NK-92 (cell line): ENCODE results near the gene SELENOF.

Experiments
- DNase-seq: peaks from one replicate; lab custom pipeline; 2025; ENCODE audit not compliant: unreplicated experiment; lab: John Stamatoyannopoulos, UW

SELENOF gene

DNA sequence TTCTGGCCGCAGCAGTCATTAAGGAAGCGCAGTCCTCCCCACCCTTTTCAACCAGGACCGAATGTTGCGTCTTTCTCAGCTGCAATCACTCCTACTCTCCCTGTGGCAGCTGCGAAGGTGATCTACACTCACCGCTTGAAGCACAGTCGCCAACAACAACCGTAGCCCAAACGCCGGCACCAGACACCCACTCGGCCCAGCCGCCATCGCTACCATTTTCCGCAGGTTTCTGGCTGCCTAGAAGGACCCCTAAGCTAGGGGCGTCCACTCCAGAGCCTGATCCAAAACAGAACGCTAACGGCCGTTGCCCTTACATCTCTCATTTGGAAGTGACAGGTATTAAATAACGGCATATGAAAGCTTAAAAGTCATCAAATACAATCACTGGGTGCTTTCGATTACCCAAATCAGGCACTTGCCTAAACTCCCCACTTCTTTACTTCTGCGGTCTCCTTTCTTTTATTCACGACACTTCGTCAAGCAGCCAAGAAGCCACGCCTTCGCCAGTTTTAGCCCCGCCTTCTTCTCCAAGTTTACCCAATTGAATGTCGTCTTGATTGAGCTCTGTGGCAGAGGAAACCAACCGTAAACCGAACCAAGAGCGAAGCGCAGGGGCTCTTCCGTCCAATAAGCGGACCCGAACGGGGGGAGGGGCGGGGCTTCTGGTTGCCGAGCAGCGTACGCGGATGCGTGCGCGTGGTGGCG is at the start of gene SELENOF:
Gene SELENOF, minus strand, starts transcription at position 231 of the 705 bp plus-strand sequence. Its CDS starts 15 bp downstream, at position 216.
- DNase-seq: peak; percentile 94

DNA sequence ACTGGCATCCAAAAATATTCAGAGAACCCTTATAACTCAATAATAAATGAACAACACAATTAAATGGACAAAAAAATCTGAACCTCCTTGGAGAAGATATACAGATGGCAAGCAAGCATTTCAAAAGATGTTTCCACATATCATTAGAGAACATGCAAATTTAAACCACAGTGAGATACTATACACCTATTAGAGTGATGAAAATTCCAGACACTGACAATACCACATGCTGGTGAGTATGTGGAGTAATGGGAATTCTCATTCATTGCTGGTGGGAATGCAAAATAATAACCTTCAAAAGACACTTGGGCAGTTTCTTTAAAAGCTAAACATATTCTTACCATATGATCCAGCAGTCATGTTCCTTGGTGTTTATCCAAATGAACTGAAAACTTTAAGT is 46.6 kb upstream of the SELENOF start:
- DNase-seq: no peak

DNA sequence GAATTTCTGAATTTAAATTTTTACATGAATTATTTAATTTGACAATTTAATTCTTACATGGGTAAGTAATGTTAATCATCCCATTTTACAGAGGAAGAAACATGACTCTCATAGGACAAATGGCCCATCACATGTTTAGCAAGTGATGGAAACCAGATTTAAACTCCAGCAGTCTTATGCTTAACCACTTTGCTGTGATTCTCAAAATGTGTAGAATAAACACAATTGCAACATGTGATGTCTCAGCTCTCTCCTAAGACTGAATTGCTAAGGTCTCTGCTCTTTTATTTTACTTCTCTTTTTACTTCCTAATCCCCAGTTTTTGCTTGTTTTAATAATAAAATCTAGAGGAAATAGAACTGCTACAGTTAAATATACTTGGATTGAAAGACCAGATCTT is 43.3 kb upstream of the SELENOF start:
- DNase-seq: no peak

DNA sequence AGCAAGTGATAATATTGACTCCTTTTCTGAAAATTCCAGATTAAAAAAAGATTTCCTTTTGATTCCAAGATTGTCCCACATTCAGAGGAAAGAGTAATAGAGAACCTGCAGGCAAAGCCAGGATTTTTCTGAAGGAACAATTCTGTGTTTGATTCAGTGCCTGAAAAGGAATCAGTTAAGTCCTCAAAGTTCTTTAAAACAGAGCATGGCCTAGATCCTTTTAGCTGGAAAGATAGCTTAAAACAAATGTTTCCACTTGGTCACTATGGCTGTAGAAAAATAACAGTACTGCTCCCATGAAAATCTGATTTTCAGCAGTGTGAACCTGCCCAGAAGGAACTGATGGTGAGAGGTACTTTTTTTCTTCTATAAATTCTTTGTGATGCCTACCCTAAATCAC is 42.3 kb upstream of the SELENOF start:
- DNase-seq: no peak

DNA sequence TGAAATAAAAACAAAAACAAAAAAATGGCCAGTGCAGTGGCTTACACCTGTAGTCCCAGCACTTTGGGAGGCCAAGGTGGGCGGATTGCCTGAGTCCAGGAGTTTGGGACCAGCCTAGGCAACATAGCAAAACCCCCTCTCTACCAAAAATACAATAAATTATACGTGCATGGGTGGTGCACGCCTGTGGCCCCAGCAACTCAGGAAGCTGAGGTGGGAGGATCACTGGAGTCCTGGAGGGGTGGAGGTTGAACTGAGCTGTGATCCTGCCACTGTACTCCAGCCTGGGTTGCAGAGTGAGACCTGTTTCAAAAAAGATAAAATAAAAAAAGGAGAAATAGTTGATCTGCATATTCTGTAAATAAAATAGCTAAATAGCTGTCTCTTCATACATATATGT is 41.8 kb upstream of the SELENOF start:
- no peak for DNase-seq

DNA sequence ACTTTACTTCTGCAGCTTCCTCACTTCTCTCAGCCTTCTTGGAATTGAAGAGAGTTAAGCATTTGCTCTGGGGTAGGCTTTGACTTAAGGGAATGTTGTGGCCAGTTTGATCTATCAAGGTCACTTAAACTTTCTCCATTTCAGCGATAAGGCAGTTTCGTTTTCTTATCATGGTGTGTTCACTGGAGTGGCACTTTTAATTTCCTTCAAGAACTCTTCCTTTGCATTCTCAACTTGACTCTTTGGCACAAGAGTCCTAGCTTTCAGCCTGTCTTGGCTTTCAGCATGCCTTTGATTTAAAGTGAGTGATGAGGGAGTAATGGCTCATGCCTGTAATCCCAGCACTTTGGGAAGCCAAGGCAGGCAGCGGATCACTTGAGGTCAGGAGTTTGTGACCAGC is 39.2 kb upstream of the SELENOF start:
- DNase-seq: no peak

DNA sequence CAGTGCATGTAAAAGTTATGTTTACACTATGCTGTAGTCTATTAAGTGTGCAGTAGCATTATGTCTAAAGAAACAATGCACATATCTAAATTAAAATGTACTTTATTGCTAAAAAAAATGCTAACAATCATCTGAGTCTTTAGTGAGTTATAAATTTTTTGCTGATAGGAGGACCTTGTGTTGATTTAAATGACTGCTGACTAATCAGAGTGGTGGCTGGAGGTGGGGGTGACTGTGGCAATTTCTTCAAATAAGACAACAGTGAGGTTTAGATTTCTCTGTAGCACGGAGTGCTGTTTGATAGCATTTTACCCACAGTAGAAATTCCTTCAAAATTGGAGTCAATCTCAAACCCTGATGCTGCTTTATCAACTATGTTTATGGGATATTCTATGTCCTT is 37.5 kb upstream of the SELENOF start:
- DNase-seq: no peak

DNA sequence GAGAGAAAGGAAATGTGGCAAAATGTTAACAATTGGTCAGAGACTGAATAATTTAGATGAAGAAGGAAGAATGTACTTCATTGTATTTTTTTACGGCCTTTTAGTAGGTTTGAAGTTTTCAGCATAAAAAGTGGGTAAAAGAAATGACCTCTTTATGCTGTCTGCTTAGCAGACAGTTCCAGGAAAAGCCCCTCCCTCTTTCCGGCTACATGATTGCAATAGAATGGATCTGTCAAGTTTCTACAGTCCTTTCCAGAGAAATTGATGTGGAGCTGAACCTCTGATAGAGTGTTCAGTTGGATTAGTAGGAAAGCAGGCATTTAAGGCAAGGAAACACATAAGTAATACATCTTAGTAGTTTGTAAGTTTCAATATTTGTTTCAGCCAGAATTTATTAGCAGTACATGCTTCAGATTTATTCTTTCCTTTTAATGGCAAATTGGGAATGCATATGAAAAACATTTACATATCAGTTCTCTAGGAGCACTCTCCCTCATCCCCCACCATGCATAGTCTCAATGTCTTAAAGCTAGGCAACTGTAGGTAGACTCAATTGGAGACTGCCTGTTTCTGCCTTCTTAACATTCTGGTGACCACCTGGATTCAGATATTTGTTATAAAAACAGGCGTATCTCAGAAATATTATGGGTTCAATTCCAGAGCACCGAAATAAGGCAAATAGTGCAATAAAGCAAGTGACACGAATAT is 36.9 kb upstream of the SELENOF start:
- no peak for DNase-seq

DNA sequence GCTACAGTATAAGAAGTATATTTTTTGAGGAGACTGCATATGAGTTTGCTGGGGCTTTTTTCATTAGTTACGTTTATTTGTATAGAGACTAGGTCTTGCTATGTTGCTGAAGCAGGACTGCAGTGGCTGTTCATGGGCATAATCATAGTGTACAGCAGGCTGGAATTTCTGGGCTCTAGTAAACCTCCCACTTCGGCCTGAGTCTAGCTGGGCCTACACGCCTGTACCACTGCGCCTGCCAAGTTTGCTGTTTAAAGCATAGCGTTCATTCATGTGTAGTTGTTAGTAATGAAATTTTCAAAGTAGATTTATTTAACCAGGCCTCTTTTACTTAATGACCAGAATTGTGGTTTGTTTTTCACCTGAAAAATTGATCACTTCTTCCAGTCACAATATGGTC is 34.3 kb upstream of the SELENOF start:
- DNase-seq: no peak

DNA sequence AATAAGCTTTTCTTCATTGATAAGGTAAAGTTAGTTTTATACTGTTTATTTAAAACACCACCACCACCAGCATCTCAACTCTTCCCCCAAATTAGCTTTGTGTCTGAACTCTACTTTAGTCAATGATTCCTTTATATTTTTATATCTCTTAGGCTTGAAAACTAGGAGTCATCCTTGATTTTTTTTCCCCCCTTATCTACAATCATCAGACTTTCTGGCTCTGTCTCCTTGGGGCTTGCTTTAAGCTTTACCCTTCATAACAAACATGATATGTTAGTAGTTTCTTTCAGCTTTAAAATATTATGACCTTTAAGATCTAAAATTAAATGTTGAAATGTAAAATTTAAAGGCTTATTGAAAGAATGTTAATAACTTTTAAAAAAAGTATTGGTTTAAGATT is 28.8 kb upstream of the SELENOF start:
- DNase-seq: no peak

DNA sequence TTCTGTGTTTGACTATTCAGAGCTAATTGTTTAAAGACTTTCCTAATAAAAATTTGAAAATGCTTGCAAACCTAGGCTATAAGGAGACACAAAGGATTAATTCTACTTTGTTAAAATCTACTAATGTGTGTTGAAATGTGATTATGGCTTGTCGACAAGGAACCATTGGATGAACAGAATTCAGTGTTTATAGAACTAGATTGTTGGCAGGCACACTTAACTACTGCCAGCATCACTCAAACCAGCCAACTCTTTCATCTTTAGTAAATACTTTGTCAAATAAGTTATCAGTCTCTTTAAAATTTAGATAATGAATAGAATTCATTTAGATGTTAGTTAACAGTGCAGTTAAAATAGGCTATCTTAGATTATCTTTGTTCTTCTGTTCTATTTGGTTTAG is 28.1 kb upstream of the SELENOF start:
- DNase-seq: no peak

DNA sequence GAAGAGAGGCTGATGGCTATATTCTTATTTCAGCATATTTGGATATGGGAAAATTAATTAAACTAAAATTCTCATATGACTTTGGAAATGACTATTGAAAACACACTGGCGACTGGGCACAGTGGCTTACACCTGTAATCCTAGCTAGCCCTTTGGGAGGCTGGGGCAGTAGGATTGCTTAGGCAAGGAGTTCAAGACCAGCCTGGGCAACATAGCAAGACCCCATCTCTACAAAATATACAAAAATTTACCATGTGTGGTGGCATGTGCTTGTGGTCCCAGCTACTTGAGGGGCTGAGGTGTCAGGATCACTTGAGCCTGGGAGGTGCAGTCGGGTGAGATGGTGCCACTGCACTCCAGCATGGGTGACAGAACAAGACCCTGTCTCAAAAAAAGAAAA is 26.7 kb upstream of the SELENOF start:
- no peak for DNase-seq

DNA sequence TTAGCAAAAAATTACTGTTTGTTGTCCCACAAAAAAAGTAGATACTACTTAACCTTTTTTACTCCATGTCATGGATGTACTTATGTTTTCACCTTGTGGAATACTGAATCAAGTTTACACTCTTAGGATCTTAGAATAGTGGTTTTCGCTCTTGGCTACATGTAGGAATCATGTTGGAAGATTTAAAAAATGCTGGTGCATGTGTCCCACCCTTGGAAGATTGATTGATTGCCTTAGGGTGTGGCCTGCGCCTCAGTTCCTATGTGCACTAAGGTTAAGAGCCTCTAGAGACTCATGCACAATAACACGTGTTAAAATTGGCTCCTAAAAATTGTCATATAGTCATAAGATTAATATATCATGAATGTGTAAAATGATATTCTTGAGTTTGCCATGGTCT is 25.5 kb upstream of the SELENOF start:
- no peak for DNase-seq

DNA sequence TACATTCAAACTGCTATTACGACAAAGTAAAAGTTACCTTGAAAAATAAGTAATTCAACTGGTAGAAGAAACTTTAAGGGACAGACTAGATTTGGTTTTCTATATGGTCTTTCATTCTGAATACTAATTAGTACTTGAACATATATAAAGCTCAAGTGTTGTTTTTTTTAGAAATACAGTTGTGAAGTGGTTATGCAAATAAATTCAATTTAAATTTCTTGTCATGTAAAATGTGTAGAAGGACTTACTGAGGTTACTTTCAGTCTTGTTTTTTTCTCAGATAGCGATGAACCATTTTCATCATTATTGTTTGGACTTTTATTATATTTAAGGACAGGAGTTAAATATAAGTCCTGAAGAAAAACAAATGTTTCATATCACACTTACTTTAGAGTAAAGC is 24.9 kb upstream of the SELENOF start:
- no peak for DNase-seq

DNA sequence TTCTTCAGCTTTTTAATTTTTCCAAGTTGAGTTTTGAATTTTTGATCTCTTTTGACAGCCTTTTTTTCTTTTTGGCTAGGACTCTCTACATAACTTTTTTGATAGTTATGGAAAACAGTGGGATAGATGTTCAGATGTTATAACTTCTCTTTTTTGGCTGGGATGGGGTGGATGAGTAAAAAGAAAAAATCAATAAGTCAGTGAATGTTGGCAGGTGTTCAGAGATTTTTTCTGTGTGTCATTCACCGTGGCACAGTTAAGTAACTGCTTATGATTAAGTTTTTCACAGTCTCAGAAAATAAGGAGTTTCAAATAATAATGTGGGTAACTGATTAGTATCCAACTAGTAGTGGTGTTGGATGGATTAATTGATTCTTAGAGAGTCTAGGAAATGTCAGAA is 24.5 kb upstream of the SELENOF start:
- DNase-seq: no peak

DNA sequence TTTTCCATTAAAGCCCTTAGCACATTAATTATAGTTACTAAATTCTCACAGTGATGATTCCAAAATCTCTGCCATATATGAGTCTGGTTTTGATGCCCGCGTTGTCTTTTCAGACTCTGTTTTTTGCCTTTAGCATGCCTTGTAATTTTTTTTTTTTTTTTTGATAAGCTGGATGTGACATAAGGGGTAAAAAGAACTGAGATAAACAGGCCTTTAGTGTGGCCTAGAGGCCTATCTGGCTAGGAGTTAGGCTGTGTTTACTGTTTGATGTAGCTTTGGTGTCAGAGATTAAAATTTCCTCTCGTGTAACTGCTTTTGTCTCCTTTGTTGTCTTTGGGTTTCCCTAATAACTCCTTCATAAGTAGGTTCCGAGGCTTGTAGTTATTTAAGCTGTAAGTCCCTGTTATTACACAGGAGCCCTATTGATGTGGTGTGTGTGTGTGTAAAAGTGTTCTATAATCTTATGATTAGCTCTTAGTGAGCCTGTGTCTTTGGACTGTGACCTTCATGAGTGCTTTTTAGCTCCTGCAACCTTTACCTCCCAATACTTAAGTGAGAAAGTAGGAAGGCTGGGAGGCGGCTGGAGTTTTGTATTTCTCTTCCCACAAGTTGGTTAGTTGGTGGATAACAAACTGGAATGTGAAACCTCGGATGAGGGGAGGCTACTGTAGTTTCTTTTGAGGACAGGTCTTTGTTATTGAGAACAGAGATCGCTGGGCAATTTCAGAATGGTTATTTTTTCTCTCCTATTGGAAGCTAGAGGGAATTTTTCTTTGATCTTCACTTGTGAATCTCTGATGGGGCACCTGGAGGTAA is 19.8 kb upstream of the SELENOF start:
- no peak for DNase-seq

DNA sequence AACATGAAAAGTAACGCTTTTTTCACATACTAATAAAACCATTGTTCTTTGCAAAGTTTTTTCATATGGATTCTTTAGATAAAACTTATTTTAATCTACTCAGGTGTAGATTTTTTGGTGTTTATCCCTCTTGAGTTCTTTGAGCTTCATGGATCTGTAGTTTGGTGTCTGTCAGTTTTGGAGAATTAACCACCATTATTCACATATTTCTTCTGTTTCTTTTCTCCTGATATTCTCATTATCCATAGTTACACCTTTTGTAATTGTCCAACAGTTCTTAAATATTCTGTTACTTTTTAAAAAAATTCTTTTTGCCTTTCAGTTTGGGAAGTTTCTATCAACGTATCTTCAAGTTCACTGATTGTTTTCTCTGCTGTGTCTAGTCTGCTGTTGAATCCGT is 19.1 kb upstream of the SELENOF start:
- no peak for DNase-seq

DNA sequence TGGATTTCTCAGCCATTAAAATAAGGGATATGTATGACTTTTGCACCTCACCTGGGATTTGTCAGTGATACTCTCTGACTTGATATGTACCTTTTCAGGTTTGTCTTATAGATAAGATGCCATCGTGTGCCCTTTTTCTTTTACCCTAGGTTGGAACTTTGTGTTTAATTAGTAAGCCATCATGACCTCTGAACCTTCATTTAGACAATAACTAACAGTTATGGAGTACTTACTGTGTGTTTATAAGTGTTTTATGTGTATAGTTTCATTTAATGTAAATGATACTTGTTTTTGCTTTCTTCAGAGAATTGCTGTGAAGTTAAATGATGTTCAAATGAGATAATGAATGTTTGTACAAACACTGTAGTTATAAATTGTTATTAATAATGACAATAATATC is 14.9 kb upstream of the SELENOF start:
- no peak for DNase-seq

DNA sequence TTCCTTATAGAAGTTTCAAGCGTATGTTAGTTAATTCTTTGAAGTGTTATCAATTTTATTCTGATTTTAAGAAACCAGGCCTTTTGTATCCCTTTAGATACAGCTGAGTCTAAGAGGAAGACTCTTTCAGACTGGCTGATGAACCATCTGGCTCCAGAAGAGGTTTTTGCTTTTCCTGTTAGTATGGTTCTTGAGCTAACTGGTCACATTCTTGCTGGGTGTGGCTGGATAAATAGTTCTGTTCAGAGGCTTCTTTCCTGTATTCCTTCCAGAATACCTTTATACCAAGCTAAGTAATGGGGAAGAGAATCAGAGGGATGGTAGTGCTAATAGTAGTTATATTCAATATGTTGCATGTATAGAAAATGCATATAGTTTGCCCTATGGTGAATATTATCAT is 13.0 kb upstream of the SELENOF start:
- no peak for DNase-seq

DNA sequence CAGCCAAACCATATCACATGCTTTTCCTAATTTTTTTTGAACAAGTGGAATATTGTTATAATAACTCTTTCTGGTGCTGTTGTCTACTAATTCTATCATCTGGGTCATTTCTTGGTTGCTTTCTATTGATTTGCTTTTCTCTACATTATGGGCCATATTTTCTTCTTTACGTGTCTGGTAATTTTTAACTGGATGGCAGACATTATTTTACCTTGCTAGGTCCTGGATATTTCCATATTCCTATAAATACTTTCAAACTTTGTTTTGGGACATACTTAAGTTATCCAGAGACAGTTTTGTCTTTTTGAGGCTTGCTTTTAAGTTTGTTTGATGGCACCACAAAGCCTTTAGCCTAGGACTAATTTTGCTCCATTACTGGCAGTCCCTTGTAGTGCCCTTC is 11.8 kb upstream of the SELENOF start:
- no peak for DNase-seq

DNA sequence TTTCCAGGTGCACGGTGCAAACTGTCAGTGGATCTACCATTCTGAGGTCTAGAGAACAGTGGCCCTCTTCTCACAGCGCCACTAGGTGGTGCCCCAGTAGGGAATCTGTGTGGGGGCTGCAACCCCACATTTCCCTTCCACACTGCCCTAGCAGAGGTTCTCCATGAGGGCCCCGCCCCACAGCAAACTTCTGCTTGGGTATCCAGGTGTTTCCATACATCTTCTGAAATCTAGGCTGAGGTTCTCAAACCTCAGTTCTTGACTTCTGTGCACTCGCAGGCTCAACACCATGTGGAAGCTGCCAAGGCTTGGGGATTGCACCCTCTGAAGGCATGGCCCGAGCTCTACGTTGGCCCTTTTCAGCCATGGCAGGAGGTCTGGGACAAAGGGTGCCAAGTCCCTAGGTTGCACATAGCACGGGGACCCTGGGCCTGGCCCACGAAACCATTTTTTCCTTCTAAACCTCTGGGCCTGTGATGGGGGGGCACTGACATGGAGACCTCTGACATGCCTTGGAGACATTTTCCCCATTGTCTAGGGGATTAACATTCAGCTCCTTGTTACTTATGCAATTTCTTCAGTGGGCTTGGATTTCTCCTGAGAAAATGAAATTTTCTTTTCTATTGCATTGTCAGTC is 10.5 kb upstream of the SELENOF start:
- DNase-seq: no peak

DNA sequence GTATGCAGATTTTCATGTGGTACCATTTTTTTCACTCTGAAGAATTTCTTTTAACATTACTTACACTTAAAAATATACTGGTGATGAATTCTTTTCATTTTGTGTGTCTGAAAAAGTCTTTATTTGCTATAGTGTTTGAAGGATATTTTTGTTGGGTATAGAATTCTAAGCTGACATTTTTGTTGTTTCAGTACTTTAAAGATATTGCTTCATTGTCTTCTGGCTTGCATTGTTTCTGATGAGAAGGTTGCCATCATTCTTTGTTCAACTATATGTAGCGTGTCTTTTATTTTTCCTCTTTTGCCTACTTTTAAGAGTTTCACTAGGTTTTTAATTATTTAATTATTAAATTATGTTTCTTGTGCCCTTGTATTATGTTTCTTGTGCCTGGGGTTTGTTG is 8.5 kb upstream of the SELENOF start:
- DNase-seq: no peak
